ENCODE results near the gene ALPL. TPM values are rescaled to one million over a fixed set of nuclear protein-coding genes. Genes with fewer than 3 reads are reported as not detected.

Gene ALPL
- total and polyA plus RNA-seq, 7 donors: 0.36 to 7.8 (median 2.3) TPM

DNA sequence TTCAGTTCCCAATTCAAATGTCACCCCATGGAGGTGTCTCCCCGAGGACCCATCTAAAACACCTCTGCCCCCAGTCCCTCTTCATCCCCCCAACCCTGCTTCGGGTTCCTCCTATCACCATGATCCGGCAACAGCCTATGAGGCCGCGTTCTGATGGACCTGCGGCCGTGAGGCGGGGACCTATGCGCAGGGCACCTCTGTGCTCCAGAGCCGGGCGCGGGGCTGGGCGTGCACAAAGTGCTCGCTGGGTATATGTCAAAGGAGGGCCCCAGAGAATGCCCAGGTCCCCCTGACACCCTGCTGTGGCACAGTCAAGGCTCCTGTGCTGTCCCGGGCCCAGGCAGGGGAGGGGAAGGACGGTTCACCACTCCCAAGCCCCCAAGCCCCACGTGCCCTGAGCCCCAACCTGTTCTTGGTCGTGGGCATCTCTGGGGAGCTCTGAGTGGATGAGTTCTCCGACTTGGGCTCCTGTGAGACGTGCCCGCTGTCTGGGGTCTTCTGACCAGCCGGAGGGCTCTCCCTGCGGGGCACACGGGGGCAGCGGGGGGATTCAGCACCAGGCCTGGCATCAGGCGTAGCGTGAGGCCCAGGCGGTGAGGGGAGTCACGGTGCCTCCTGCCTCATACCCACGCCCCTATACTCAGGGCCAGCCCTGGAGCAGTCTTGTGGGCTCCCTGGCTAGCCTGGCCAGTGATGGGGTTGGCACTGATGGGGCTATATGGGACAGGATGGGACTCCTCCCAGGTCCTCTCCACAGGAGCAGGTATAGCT, 92.2 kb downstream of the ALPL start:
- intact Hi-C loops (cut with DNase I): no loop called here
- Histone ChIP-seq H3K4me3 (no peak overlapping the region), H3K4me1 (no peaks in the 10 kb centered on the region), H3K27ac (no peak overlapping the region), H3K36me3 (no peaks in the 10 kb centered on the region), H3K27me3 (peaks cover 0 to 16% (median 2%) of the 10 kb centered on the region in 3 donors), H3K9me3 (no peaks in the 10 kb centered on the region)
- no peak for DNase-seq
- 92% methylated on average over 30 of the region's 30 CpGs for WGBS, 2 donors
- no peak for TF ChIP-seq EP300 (IDR thresholded peaks at IDR 0.05)
- no peak for TF ChIP-seq POLR2AphosphoS5 (IDR thresholded peaks at IDR 0.05)
- TF ChIP-seq POLR2A (IDR thresholded peaks at IDR 0.05): no peak
- TF ChIP-seq, protein P1, sequence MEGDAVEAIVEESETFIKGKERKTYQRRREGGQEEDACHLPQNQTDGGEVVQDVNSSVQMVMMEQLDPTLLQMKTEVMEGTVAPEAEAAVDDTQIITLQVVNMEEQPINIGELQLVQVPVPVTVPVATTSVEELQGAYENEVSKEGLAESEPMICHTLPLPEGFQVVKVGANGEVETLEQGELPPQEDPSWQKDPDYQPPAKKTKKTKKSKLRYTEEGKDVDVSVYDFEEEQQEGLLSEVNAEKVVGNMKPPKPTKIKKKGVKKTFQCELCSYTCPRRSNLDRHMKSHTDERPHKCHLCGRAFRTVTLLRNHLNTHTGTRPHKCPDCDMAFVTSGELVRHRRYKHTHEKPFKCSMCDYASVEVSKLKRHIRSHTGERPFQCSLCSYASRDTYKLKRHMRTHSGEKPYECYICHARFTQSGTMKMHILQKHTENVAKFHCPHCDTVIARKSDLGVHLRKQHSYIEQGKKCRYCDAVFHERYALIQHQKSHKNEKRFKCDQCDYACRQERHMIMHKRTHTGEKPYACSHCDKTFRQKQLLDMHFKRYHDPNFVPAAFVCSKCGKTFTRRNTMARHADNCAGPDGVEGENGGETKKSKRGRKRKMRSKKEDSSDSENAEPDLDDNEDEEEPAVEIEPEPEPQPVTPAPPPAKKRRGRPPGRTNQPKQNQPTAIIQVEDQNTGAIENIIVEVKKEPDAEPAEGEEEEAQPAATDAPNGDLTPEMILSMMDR (IDR thresholded peaks at IDR 0.05): no peak

DNA sequence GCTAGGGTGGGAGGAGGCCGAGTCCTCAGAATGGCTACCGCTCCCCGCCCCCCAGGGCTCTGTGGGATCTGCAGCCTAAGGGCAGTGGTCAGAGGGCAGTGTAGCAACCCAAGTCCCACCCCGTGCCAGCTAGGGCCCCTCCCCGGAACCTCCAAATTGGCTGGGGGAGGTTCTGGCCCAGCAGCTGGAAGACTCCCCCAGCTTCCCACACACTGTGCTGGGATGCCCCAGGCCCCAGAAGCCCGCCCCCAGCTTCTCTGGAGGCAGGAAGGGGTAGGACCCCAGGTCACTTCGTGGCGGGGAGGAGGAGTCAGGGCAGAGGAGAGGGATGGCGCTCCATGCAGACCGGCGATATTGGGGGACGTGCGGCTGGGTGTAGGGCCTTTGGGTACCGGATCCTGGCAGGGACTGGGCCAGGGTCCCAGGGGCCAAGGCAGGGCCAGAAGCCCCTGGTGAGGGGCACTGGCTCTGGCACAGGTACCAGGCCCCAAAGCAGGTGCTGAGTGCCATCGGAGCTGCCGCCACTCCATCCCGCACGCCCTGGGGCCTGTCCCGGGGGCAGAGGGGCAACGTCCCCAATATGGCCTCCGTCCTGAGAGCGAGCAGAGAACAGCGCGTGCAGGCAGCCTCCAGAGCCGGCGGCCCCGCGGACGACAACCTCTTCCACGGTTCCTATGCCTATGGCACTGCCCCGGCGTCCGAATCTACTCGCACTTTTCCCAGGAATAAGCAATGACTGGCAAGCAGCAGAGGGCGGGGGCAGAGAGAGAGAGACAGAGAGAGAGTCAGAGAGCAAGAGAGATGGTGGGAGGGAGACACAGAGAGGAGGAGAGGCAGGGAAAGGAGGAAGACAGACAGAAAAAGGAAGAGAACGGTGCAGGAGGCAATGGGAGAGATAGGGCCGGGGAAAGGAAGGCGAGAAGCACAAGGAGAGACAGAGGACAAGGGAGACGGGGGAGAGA, 94.2 kb downstream of the ALPL start:
- intact Hi-C loops (cut with DNase I): no loop called here
- 92 to 94% methylated on average over 39 of the region's 39 CpGs for WGBS, 2 donors
- H3K27me3 ChIP-seq: peaks cover 0 to 5% (median 0%) of the 10 kb centered on the region in 3 donors
- H3K4me3 ChIP-seq: no peak overlapping the region
- H3K4me1 ChIP-seq: no peaks in the 10 kb centered on the region
- no peaks in the 10 kb centered on the region for H3K9me3 ChIP-seq
- DNase-seq: no peak
- TF ChIP-seq EP300 (IDR thresholded peaks at IDR 0.05): no peak
- TF ChIP-seq, protein P1 (IDR thresholded peaks at IDR 0.05): no peak
- TF ChIP-seq POLR2A (IDR thresholded peaks at IDR 0.05): no peak
- no peak for TF ChIP-seq POLR2AphosphoS5 (IDR thresholded peaks at IDR 0.05)
- no peak overlapping the region for H3K27ac ChIP-seq
- no peaks in the 10 kb centered on the region for H3K36me3 ChIP-seq

DNA sequence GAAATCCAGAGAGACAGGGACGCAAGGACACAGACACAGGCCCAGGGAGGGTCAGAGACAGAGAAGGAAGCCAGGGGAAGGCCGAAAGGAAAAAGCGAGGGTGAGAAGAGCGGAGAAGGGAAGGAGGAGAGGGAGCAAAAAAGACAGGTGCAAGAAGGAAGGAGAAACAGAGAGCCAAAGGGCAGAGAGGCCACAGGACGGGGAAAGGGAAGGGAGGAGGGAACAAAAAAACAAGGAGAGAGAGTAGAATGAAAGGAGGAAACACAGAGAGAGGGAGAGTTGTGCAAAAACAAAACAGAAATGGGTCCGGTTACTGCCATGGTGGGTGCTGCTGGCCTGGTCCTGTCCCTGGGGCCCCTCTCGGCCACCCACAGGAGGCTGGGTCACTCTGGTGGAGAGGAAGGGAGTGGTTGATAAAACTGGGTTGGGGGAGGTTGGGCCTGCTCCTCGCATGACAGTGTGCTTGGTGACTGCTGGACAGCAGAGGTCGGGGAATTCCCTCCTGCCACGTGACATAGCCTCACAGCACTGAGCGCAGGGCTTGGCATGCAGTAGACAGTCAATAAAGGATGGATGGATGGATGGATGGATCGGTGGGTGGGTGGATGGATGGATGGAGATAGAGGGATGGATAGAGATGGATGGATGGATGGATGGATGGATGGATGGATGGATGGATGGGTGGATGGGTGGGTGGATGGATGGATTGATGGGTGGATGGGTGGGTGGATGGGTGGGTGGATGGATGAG, 95.2 kb downstream of the ALPL start:
- no peak for DNase-seq
- Histone ChIP-seq H3K4me1 (no peaks in the 10 kb centered on the region), H3K4me3 (no peak overlapping the region), H3K27me3 (peaks cover 0 to 5% (median 0%) of the 10 kb centered on the region in 3 donors), H3K9me3 (no peaks in the 10 kb centered on the region), H3K36me3 (no peaks in the 10 kb centered on the region), H3K27ac (no peak overlapping the region)
- WGBS, 2 donors: 89 to 90% methylated on average over 12 of the region's 12 CpGs
- TF ChIP-seq, protein P1 (IDR thresholded peaks at IDR 0.05): no peak
- no peak for TF ChIP-seq POLR2A (IDR thresholded peaks at IDR 0.05)
- no peak for TF ChIP-seq POLR2AphosphoS5 (IDR thresholded peaks at IDR 0.05)
- TF ChIP-seq EP300 (IDR thresholded peaks at IDR 0.05): no peak
- intact Hi-C loops (cut with DNase I): no loop called here

DNA sequence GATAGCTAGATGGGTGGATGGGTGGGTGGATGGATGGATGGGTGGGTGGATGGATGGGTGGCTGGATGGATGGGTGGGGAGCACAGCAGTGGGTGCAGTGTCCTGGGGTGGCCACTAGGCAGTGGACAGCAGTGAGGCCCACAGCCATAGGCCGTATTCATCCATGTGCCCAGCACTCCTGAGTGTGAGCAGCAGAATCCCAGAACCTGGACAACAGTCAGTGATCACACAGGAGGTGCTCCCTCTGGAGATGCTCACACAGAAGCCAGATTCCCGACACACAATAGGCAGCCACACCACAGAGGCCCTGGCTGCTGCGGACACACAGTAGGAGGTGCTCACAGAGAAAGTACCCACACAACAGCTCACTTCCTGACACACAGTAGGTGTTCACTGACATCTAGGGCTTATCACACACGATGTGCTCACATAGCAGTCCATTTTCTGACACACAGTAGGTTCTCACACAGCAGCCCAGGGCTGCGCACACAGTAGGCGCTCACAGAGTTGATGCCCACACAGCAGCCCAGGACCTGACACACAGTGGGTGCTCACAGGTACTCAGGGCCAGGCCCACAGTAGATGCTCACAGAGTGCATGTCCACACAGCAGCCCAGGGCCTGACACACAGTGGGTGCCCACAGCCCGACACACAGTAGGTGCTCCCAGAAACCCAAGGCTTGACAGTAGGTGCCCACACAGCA, 95.9 kb downstream of the ALPL start:
- no peaks in the 10 kb centered on the region for H3K36me3 ChIP-seq
- no peak overlapping the region for H3K4me3 ChIP-seq
- no peaks in the 10 kb centered on the region for H3K9me3 ChIP-seq
- peaks cover 0 to 5% (median 0%) of the 10 kb centered on the region in 3 donors for H3K27me3 ChIP-seq
- intact Hi-C loops (cut with DNase I): no loop called here
- H3K4me1 ChIP-seq: no peaks in the 10 kb centered on the region
- no peak overlapping the region for H3K27ac ChIP-seq
- WGBS, 2 donors: 90 to 92% methylated on average over 7 of the region's 7 CpGs
- TF ChIP-seq EP300 (IDR thresholded peaks at IDR 0.05) (no peak), POLR2A (IDR thresholded peaks at IDR 0.05) (no peak)
- TF ChIP-seq, protein P1 (IDR thresholded peaks at IDR 0.05): no peak
- no peak for DNase-seq
